Kidney (tissue), 14 donors: ENCODE data around the gene ROR1. TPM values are rescaled to one million over a fixed set of nuclear protein-coding genes. Genes with fewer than 3 reads are reported as not detected.

Source experiments
- DNase-seq, 5 donors: peaks; one replicate each; pipeline ENCODE4 v3.0.0-alpha.2; 2013 to 2020
- FAIRE-seq: peaks from 2 replicates; lab custom pipeline; 2012; peaks lifted over from hg19 to GRCh38; lab: Jason Lieb, UNC
- H3K27ac ChIP-seq, 2 donors: one replicate each; pipeline ENCODE4 v1.7.0; 2013; ENCODE audit warnings: low read depth in 2 of 2, low read length in 2 of 2, inconsistent platforms in 1 of 2
- H3K27me3 ChIP-seq: one replicate; pipeline ENCODE4 v1.7.1; 2013; ENCODE audit warnings: low read length, inconsistent platforms; ENCODE audit not compliant: control insufficient read depth, insufficient read depth
- H3K36me3 ChIP-seq, 3 donors: one replicate each; pipeline versions ENCODE4 v1.7.0 to v1.7.1; 2013; ENCODE audit warnings: low read length in 3 of 3, control low read depth in 1 of 3, inconsistent platforms in 1 of 3; ENCODE audit not compliant: insufficient read depth in 3 of 3, control insufficient read depth in 2 of 3
- H3K4me1 ChIP-seq, 3 donors: one replicate each; pipeline versions ENCODE4 v1.7.0 to v1.7.1; 2013; ENCODE audit warnings: low read length in 3 of 3, inconsistent platforms in 1 of 3, low read depth in 1 of 3; ENCODE audit not compliant: control insufficient read depth in 2 of 3, insufficient read depth in 2 of 3
- H3K4me3 ChIP-seq, 3 donors: one replicate each; pipeline versions ENCODE4 v1.7.0 to v1.8.1; 2013; ENCODE audit warnings: low read length in 3 of 3, control low read depth in 1 of 3, inconsistent platforms in 1 of 3
- H3K9ac ChIP-seq, 3 donors: one replicate each; pipeline versions ENCODE4 v1.7.0 to v1.7.1; 2013; ENCODE audit warnings: low read length in 3 of 3, control low read depth in 1 of 3, inconsistent platforms in 1 of 3
- H3K9me3 ChIP-seq, 3 donors: one replicate each; pipeline versions ENCODE4 v1.7.0 to v1.7.1; 2013; ENCODE audit warnings: low read length in 3 of 3, control low read depth in 1 of 3, inconsistent platforms in 1 of 3; ENCODE audit not compliant: control insufficient read depth in 2 of 3, insufficient read depth in 1 of 3
- CTCF ChIP-seq: IDR thresholded peaks from 3 replicates; pipeline ENCODE4 v1.5.1; 2012; ENCODE audit warnings: mild to moderate bottlenecking, moderate library complexity, borderline replicate concordance; ENCODE audit not compliant: insufficient read depth; ENCODE audit errors: extremely low read depth
- intact Hi-C: fragments of 100-400 bp; cut with DNase I; formaldehyde crosslinking; loops from one replicate; pipeline ENCODE4 v1.11.1; 2022
- polyA plus RNA-seq: library from polyadenylated mRNA; stranded (reverse); fragments of 350-450 nt; fragmentation: Illumina TruSeq; extraction: RNeasy Lipid Tissue Mini Kit (QIAGEN cat#74804); gene quantifications from one replicate; pipeline ENCODE4 v1.2.3, GENCODE V29; 2014; ENCODE audit warnings: low read depth, low replicate concordance; ENCODE audit not compliant: insufficient read depth
- total RNA-seq: library from RNA; stranded (reverse); fragmentation: NEBNext Ultra II Directional; extraction: Animal tissue kit (Norgen Biotek cat#: 25700); gene quantifications from one replicate; pipeline ENCODE4 v1.2.1, GENCODE V29; 2021
- donor health status: control.
- donor health status: control.
- donor health status: control.
- donor health status: control.
- donor health status: control.
- donor health status: DM: yes; HTN: yes; CAD: no.
- donor health status: Normal renal cell carcinoma (clear cell type).

The ROR1 gene
- total and polyA plus RNA-seq, 2 donors from 2014 or later = 0.77 to 8.0 TPM

DNA sequence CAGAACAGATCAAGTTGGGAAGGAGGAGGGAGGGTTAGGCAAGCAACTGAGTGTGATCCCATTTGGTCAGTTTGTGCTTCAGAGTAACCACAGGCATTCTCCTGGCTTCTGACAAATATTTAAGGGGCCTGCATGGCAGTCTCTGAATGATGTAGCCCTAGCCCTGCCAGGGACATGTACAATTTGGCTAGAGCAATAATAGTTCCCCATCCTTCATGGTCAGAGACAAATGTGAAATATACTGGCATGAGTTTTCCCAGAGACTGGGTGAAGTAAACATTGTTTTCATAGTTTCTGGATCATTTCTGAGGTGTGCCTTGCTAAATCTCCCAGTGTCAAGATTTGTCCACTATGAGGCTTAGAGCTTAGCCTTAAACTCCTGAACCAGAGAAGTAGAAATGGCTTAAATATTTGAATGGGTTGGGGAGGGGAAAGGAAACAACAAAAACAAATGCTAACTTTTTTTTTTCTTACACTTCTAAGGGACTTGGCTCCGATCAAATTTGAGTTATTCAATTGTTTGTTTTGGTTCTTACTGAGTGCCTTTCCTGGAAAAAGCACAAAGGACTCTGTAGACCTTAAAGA lies 387.6 kb downstream of the ROR1 start:
- no peaks in the 10 kb centered on the region for H3K27me3 ChIP-seq
- peak in 2 of 5 donors; percentile 25 to 81 for DNase-seq
- H3K4me1 ChIP-seq = peaks cover 0 to 5% (median 0%) of the 10 kb centered on the region in 3 donors
- peaks cover 0 to 4% (median 0%) of the 10 kb centered on the region in 3 donors for H3K36me3 ChIP-seq
- intact Hi-C loops = no loop called here
- H3K9ac ChIP-seq = no peak overlapping the region
- no peaks in the 10 kb centered on the region for H3K9me3 ChIP-seq
- no peak for FAIRE-seq
- no peak overlapping the region for H3K27ac ChIP-seq
- no peak overlapping the region for H3K4me3 ChIP-seq
- no peak for TF ChIP-seq CTCF

DNA sequence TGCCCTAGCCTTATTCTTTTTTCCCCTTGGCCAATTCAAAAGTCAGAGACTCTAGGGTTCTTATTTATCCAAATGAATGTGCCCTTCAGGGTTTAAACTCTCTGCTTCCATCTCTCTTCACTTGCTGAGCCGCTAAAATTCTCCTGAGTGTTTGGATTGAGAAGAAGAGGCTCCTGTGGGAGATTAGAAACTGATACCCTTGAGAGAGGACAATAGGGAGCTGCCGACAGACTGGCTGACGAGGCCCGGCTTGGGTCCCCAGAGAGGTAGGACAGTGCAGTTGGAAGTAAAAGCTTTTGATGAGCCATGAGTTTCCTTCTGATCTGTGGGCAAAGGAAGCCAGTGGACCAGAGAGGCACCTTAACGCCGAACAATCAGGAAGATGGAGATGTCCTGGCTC lies 388.3 kb downstream of the ROR1 start:
- DNase-seq (no peak), FAIRE-seq (no peak)
- H3K9me3 ChIP-seq = no peaks in the 10 kb centered on the region
- peaks cover 0 to 4% (median 0%) of the 10 kb centered on the region in 3 donors for H3K36me3 ChIP-seq
- H3K4me3 ChIP-seq = no peak overlapping the region
- no peaks in the 10 kb centered on the region for H3K27me3 ChIP-seq
- H3K27ac ChIP-seq = no peak overlapping the region
- intact Hi-C loops = no loop called here
- TF ChIP-seq CTCF = no peak
- H3K4me1 ChIP-seq = peaks cover 0 to 5% (median 0%) of the 10 kb centered on the region in 3 donors
- no peak overlapping the region for H3K9ac ChIP-seq

DNA sequence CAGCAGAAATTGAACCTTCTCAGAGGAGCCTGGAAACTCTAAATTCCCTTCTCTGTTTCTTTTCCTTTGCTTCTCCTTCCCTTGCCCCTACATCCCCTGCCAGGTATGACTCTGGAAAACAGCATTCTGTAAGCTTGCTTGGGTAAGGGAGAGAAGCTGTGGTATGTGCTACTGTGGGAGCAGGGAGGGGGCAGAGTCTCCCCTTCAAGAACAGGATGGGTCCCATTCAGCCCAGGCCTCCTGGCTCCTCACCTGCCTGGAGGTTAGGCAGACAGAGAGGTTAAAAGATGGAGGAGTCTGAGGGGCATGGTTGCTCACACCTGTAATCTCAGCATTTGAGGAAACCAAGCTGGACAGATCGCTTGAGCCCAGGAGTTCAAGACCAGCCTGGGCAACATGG lies 389.0 kb downstream of the ROR1 start:
- no peak for DNase-seq
- Histone ChIP-seq H3K9ac (no peak overlapping the region), H3K4me3 (no peak overlapping the region), H3K27ac (no peak overlapping the region), H3K9me3 (no peaks in the 10 kb centered on the region), H3K4me1 (peaks cover 0 to 5% (median 0%) of the 10 kb centered on the region in 3 donors), H3K27me3 (no peaks in the 10 kb centered on the region), H3K36me3 (peaks cover 0 to 4% (median 0%) of the 10 kb centered on the region in 3 donors)
- TF ChIP-seq CTCF = no peak
- no peak for FAIRE-seq
- intact Hi-C loops = no loop called here
